Measurements from ENCODE around the gene FARP1.

The FARP1 gene

GRCh38 chr13:98459721-98460370 is 317.0 kb downstream of the FARP1 start:
- H3K9me3 Mint-ChIP-seq, result no peaks in the 10 kb centered on the region
- H3K4me1 Mint-ChIP-seq, result peaks cover 17% of the 10 kb centered on the region
- H3K36me3 Mint-ChIP-seq, result peaks cover 71% of the 10 kb centered on the region
- H3K4me3 Mint-ChIP-seq, result no peak overlapping the region
- no peak for ATAC-seq
- H3K27ac Mint-ChIP-seq, result no peak overlapping the region
- no peaks in the 10 kb centered on the region for H3K27me3 Mint-ChIP-seq

GRCh38 chr13:98460516-98460915 is 317.6 kb downstream of the FARP1 start:
- H3K4me3 Mint-ChIP-seq, result no peak overlapping the region
- no peaks in the 10 kb centered on the region for H3K9me3 Mint-ChIP-seq
- peaks cover 17% of the 10 kb centered on the region for H3K4me1 Mint-ChIP-seq
- H3K27ac Mint-ChIP-seq, result no peak overlapping the region
- no peak for ATAC-seq
- peaks cover 71% of the 10 kb centered on the region for H3K36me3 Mint-ChIP-seq
- H3K27me3 Mint-ChIP-seq, result no peaks in the 10 kb centered on the region

- peak overlapping the region; percentile 56 for H3K27ac Mint-ChIP-seq
- no peaks in the 10 kb centered on the region for H3K27me3 Mint-ChIP-seq
- H3K36me3 Mint-ChIP-seq, result peaks cover 60% of the 10 kb centered on the region
- ATAC-seq, result no peak
- H3K4me1 Mint-ChIP-seq, result peaks cover 17% of the 10 kb centered on the region
- no peak overlapping the region for H3K4me3 Mint-ChIP-seq
- no peaks in the 10 kb centered on the region for H3K9me3 Mint-ChIP-seq
Observed at GRCh38 chr13:98461486-98462240, 318.8 kb downstream of the FARP1 start.

GRCh38 chr13:98462241-98462882 is 319.5 kb downstream of the FARP1 start:
- ATAC-seq, result no peak
- Mint-ChIP-seq H3K27me3 (no peaks in the 10 kb centered on the region), H3K4me1 (peaks cover 17% of the 10 kb centered on the region), H3K27ac (peak overlapping the region; percentile 56), H3K9me3 (no peaks in the 10 kb centered on the region), H3K4me3 (no peak overlapping the region), H3K36me3 (peaks cover 55% of the 10 kb centered on the region)

- Mint-ChIP-seq H3K36me3 (peaks cover 55% of the 10 kb centered on the region), H3K27me3 (no peaks in the 10 kb centered on the region), H3K4me1 (peaks cover 17% of the 10 kb centered on the region), H3K4me3 (no peak overlapping the region), H3K9me3 (no peaks in the 10 kb centered on the region), H3K27ac (peak overlapping the region; percentile 56)
- ATAC-seq, result no peak
Observed at GRCh38 chr13:98462946-98463345, 320.1 kb downstream of the FARP1 start.

- H3K9me3 Mint-ChIP-seq, result no peaks in the 10 kb centered on the region
- no peak overlapping the region for H3K4me3 Mint-ChIP-seq
- no peaks in the 10 kb centered on the region for H3K27me3 Mint-ChIP-seq
- H3K27ac Mint-ChIP-seq, result peak overlapping the region; percentile 54
- no peak for ATAC-seq
- peaks cover 54% of the 10 kb centered on the region for H3K36me3 Mint-ChIP-seq
- H3K4me1 Mint-ChIP-seq, result peaks cover 20% of the 10 kb centered on the region
Observed at GRCh38 chr13:98466634-98467236, 323.8 kb downstream of the FARP1 start.

GRCh38 chr13:98467263-98467985 is 324.5 kb downstream of the FARP1 start:
- peaks cover 56% of the 10 kb centered on the region for H3K36me3 Mint-ChIP-seq
- no peak for ATAC-seq
- H3K4me3 Mint-ChIP-seq, result no peak overlapping the region
- peak overlapping the region; percentile 54 for H3K27ac Mint-ChIP-seq
- H3K27me3 Mint-ChIP-seq, result no peaks in the 10 kb centered on the region
- H3K9me3 Mint-ChIP-seq, result no peaks in the 10 kb centered on the region
- peaks cover 20% of the 10 kb centered on the region for H3K4me1 Mint-ChIP-seq

- Mint-ChIP-seq H3K4me3 (no peak overlapping the region), H3K27me3 (no peaks in the 10 kb centered on the region), H3K4me1 (peaks cover 17% of the 10 kb centered on the region), H3K27ac (peak overlapping the region; percentile 54), H3K36me3 (peaks cover 56% of the 10 kb centered on the region), H3K9me3 (no peaks in the 10 kb centered on the region)
- ATAC-seq, result no peak
Observed at GRCh38 chr13:98468361-98468760, 325.5 kb downstream of the FARP1 start.

GRCh38 chr13:98468929-98469328 is 326.0 kb downstream of the FARP1 start:
- Mint-ChIP-seq H3K27me3 (no peaks in the 10 kb centered on the region), H3K27ac (peak overlapping the region; percentile 54), H3K36me3 (peaks cover 56% of the 10 kb centered on the region), H3K9me3 (no peaks in the 10 kb centered on the region), H3K4me1 (peaks cover 14% of the 10 kb centered on the region), H3K4me3 (no peak overlapping the region)
- ATAC-seq, result no peak

- Mint-ChIP-seq H3K36me3 (peaks cover 61% of the 10 kb centered on the region), H3K27ac (no peak overlapping the region)
Observed at GRCh38 chr13:98470920-98471319, 328.0 kb downstream of the FARP1 start.

GRCh38 chr13:98471934-98472333 is 329.0 kb downstream of the FARP1 start:
- Mint-ChIP-seq H3K4me3 (no peak overlapping the region), H3K9me3 (no peaks in the 10 kb centered on the region), H3K4me1 (peaks cover 24% of the 10 kb centered on the region), H3K27me3 (no peaks in the 10 kb centered on the region), H3K36me3 (peaks cover 67% of the 10 kb centered on the region), H3K27ac (no peak overlapping the region)
- no peak for ATAC-seq

More at GRCh38 chr13:98470920-98471319, 328.0 kb downstream of the FARP1 start:
- peaks cover 14% of the 10 kb centered on the region for H3K4me1 Mint-ChIP-seq
- no peaks in the 10 kb centered on the region for H3K27me3 Mint-ChIP-seq
- H3K4me3 Mint-ChIP-seq, result no peak overlapping the region
- H3K9me3 Mint-ChIP-seq, result no peaks in the 10 kb centered on the region
- no peak for ATAC-seq

GRCh38 chr13:98473135-98473787 is 330.4 kb downstream of the FARP1 start:
- ATAC-seq, result no peak
- Mint-ChIP-seq H3K9me3 (no peaks in the 10 kb centered on the region), H3K4me1 (peaks cover 38% of the 10 kb centered on the region), H3K27ac (peak overlapping the region; percentile 86), H3K36me3 (peaks cover 63% of the 10 kb centered on the region), H3K4me3 (no peak overlapping the region), H3K27me3 (no peaks in the 10 kb centered on the region)

GRCh38 chr13:98473788-98474144 is 330.9 kb downstream of the FARP1 start:
- Mint-ChIP-seq H3K4me1 (peaks cover 43% of the 10 kb centered on the region), H3K4me3 (no peak overlapping the region), H3K9me3 (no peaks in the 10 kb centered on the region), H3K27ac (no peak overlapping the region), H3K36me3 (peaks cover 61% of the 10 kb centered on the region), H3K27me3 (no peaks in the 10 kb centered on the region)
- ATAC-seq, result no peak

- H3K27ac Mint-ChIP-seq, result no peak overlapping the region
Observed at GRCh38 chr13:98474292-98474691, 331.4 kb downstream of the FARP1 start.

More at GRCh38 chr13:98474292-98474691, 331.4 kb downstream of the FARP1 start:
- no peak for ATAC-seq
- H3K4me1 Mint-ChIP-seq, result peaks cover 48% of the 10 kb centered on the region
- H3K4me3 Mint-ChIP-seq, result no peak overlapping the region
- no peaks in the 10 kb centered on the region for H3K27me3 Mint-ChIP-seq
- no peaks in the 10 kb centered on the region for H3K9me3 Mint-ChIP-seq
- peaks cover 62% of the 10 kb centered on the region for H3K36me3 Mint-ChIP-seq

All from stimulated activated memory B cell treated with anti-CD40 and anti-IgM and Interleukin-4, amounts not matched to agents 10 μg/mL and 1 μg/mL and 100 μg/mL, for 72 hours (primary cell).